T-helper 2 cell treated with Interferon-gamma antibody and Interleukin-4, amounts not matched to agents 100 ng/mL and 5 ng/mL, for 36 hours (primary cell): ENCODE measurements around the gene ZCCHC13. TPM values are rescaled to one million over a fixed set of nuclear protein-coding genes. Genes with fewer than 3 reads are reported as not detected.
"Not testable (repeated sequence)": the region's sequence is repeated elsewhere in the genome, so short reads cannot be mapped to it uniquely, and the experiment has no call there.

Experiments
- intact Hi-C: fragments of 100-400 bp; cut with micrococcal nuclease; formaldehyde crosslinking; loops from one replicate; pipeline ENCODE4 v1.15.1; 2023
- total RNA-seq: library from RNA; stranded (reverse); gene quantifications from 2 replicates; pipeline ENCODE4 v1.2.3, GENCODE V29; 2022

ZCCHC13 gene
- not detected in 2 replicates for total RNA-seq

GRCh38 chrX:74304016-74304415, at the start of gene ZCCHC13:
TSS of gene ZCCHC13 (plus strand) at chrX:74304180. CDS start at chrX:74304267, 87 bp downstream.
- intact Hi-C loops, result no loop called here

GRCh38 chrX:74258111-74258510, 45.9 kb upstream of the ZCCHC13 start:
- intact Hi-C loops, result not testable (repeated sequence)

- intact Hi-C loops, result no loop called here
Measured at GRCh38 chrX:74259885-74260491, 44.0 kb upstream of the ZCCHC13 start.

GRCh38 chrX:74262452-74263209, 41.3 kb upstream of the ZCCHC13 start:
- intact Hi-C loops, result no loop called here

GRCh38 chrX:74270393-74270792, 33.6 kb upstream of the ZCCHC13 start:
- intact Hi-C loops, result no loop called here

GRCh38 chrX:74272230-74272629, 31.8 kb upstream of the ZCCHC13 start:
- intact Hi-C loops, result no loop called here

- intact Hi-C loops, result no loop called here
Measured at GRCh38 chrX:74274516-74274915, 29.5 kb upstream of the ZCCHC13 start.

- intact Hi-C loops, result no loop called here
Measured at GRCh38 chrX:74277320-74277719, 26.7 kb upstream of the ZCCHC13 start.

- intact Hi-C loops, result no loop called here
Measured at GRCh38 chrX:74277846-74278245, 26.1 kb upstream of the ZCCHC13 start.

GRCh38 chrX:74280759-74281158, 23.2 kb upstream of the ZCCHC13 start:
- intact Hi-C loops, result no loop called here

GRCh38 chrX:74284391-74284952, 19.5 kb upstream of the ZCCHC13 start:
- intact Hi-C loops, result no loop called here

- intact Hi-C loops, result no loop called here
Measured at GRCh38 chrX:74286950-74287740, 16.8 kb upstream of the ZCCHC13 start.

GRCh38 chrX:74291577-74291963, 12.4 kb upstream of the ZCCHC13 start:
- intact Hi-C loops, result loop anchor here (5.0 kb wide), 4 partner anchors 64 to 866 kb away; partner anchors contain the start of gene ABCB7

GRCh38 chrX:74291964-74292807, 11.8 kb upstream of the ZCCHC13 start:
- intact Hi-C loops, result loop anchor here (1.0 to 5.0 kb wide), 7 partner anchors 53 to 865 kb away; partner anchors contain the start of genes ABCB7 and RLIM

GRCh38 chrX:74292808-74293123, 11.2 kb upstream of the ZCCHC13 start:
- intact Hi-C loops, result loop anchor here (1.0 to 5.0 kb wide), 7 partner anchors 52 to 865 kb away; partner anchors contain the start of genes ABCB7 and RLIM

- intact Hi-C loops, result loop anchor here (2.0 to 5.0 kb wide), 5 partner anchors 51 to 864 kb away; partner anchors contain the start of gene ABCB7
Measured at GRCh38 chrX:74293343-74293946, 10.5 kb upstream of the ZCCHC13 start.

- intact Hi-C loops, result no loop called here
Measured at GRCh38 chrX:74295101-74295500, 8.9 kb upstream of the ZCCHC13 start.

- intact Hi-C loops, result no loop called here
Measured at GRCh38 chrX:74297766-74298165, 6.2 kb upstream of the ZCCHC13 start.

- intact Hi-C loops, result no loop called here
Measured at GRCh38 chrX:74300869-74301268, 3.1 kb upstream of the ZCCHC13 start.

- intact Hi-C loops, result no loop called here
Measured at GRCh38 chrX:74318672-74319071, 14.7 kb downstream of the ZCCHC13 start.
